HG03432 (cell line): ENCODE results near the gene KRT8.
"Not testable (repeated sequence)": the region's sequence is repeated elsewhere in the genome, so short reads cannot be mapped to it uniquely, and the experiment has no call there.

Source experiments
- ATAC-seq: cut with Tn5 transposase; IDR thresholded peaks from one replicate; pipeline ENCODE4 v1.9.1; 2021; ENCODE audit warnings: mild to moderate bottlenecking, moderate library complexity; ENCODE audit not compliant: unreplicated experiment

KRT8 gene

DNA sequence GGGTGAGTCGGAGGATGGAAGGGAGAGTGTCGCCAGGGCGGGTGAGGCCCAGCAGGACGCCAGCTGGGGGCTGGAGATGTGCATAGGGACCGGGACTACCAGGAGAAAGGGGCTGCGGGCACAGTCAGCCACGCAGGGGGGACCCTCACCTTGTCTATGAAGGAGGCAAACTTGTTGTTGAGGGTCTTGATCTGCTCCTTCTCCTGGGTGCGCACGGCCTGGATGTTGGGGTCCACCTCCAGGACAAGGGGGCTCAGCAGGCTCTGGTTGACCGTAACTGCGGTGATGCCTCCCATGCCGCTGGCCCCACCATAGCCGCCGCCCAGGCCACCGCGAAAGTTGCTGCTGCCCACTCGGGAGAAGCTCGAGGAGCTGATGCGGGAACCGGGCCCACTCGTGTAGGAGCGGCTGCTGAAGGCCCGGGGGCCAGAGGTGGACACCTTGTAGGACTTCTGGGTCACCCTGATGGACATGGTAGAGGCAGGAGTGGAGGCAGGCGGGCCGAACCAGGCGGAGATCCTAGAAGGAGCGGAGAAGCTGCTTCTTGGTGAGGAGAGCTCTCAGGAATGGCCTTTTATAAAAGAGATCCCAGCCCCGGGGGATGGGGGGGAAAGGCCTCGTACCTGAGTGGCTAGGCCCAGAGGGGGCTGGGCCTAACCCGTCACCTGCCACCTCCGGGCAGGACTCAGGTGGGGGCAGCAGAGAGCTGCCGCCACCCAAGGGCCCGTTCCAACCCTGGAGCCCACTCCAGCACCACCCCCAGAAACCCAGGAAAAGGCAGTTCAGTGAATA is at the start of gene KRT8:
TSS of gene KRT8 (minus strand) at position 568 of the 792 bp plus-strand sequence. CDS start at position 473, 95 bp downstream.
- ATAC-seq, result not testable (repeated sequence)

DNA sequence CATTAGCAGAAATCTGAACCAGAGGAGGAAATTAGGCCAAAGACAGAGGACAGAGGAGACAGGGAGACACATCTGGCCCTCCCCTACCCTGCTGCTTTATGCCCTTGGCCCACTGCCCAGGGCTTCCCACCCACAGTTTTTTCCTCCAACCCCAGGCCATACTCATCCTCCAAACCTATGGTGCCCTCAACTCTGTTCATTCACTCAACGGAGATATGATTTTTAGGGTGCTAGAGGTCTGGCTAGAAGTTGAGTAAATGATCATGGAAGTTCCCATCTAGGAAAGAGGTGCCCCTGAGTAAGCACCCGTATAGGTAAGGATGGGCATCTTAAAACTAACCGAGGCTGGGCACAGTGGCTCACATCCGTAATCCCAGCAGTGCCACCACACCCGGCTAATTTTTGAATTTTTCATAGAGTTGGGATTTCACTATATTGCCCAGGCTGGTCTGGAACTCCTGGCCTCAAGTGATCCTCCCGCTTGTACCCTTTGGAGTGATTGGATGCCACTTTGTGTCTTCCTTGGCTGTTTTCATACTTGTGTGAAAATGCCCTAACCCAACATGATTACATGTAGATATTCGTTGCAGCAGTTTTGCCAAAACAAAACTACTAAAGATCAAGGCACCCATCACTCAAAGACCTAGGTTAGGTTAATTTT is 48.4 kb upstream of the KRT8 start:
- ATAC-seq, result no peak

DNA sequence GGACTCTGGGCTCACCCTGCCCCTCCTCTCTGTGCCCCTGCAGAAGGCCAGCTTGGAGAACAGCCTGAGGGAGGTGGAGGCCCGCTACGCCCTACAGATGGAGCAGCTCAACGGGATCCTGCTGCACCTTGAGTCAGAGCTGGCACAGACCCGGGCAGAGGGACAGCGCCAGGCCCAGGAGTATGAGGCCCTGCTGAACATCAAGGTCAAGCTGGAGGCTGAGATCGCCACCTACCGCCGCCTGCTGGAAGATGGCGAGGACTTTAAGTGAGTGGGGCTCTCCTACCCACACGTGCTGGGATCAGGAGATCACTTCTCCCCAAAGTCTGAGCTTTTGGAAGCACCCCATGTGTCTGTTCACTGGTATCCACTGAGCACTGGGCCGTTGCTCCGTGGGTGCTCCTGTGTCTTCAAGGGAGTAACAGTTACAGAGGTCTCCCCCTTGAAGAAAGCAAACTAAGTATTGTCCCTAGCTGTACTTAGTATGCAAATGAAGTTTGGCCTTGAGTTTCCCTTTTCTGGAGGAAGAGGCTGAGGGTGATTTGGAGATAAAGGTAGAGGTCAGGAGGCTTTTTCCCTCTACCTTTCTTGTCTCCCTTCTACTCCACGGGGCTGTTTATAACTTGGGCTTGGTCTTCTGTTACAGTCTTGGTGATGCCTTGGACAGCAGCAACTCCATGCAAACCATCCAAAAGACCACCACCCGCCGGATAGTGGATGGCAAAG is 47.4 kb upstream of the KRT8 start:
- no peak for ATAC-seq

DNA sequence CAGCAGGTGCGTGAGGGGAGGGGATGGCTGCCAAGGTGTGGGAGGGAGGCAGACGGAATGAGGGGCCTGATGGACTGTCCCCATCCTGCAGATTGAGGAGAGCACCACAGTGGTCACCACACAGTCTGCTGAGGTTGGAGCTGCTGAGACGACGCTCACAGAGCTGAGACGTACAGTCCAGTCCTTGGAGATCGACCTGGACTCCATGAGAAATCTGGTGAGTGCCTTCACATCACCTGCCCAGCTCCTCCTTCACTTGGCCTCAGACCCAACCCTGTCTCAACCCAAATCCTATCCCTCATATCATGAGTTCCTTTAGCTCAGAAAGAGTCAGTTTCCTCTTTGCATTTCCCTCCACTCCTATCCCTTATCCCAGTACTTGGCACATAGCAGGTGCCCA is 46.8 kb upstream of the KRT8 start:
- ATAC-seq, result no peak

DNA sequence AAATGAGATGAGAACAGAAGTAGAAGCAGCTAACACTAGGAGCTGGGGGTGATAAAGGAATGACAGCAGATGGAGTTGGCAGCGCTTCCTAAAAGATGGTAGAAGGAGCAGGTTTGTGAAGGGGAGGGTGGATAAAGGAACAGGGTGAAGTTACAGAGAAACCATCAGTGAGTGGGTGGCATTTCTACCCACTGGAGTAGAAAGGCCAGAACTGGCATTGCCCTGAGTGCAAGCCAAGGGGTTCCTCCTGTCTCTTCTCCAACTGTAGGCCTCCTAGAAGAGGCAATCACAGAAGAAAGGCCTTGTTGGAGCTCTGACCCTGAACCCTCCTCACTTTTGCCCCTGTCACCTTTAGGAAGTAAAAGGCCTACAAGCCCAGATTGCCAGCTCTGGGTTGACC is 46.2 kb upstream of the KRT8 start:
- ATAC-seq, result no peak

DNA sequence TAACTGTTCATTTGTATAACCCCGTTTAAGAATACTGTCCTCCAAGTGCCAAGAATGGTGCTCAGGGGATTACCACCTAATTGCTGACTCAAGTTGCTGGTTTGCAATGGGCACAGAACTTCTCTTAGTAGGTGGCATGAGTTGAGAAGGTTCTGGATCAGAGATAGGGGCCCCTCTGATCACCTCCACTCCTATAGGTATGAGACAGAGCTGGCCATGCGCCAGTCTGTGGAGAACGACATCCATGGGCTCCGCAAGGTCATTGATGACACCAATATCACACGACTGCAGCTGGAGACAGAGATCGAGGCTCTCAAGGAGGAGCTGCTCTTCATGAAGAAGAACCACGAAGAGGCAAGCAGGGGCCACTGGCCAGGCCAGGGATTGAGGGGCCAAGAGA is 45.7 kb upstream of the KRT8 start:
- ATAC-seq, result no peak

DNA sequence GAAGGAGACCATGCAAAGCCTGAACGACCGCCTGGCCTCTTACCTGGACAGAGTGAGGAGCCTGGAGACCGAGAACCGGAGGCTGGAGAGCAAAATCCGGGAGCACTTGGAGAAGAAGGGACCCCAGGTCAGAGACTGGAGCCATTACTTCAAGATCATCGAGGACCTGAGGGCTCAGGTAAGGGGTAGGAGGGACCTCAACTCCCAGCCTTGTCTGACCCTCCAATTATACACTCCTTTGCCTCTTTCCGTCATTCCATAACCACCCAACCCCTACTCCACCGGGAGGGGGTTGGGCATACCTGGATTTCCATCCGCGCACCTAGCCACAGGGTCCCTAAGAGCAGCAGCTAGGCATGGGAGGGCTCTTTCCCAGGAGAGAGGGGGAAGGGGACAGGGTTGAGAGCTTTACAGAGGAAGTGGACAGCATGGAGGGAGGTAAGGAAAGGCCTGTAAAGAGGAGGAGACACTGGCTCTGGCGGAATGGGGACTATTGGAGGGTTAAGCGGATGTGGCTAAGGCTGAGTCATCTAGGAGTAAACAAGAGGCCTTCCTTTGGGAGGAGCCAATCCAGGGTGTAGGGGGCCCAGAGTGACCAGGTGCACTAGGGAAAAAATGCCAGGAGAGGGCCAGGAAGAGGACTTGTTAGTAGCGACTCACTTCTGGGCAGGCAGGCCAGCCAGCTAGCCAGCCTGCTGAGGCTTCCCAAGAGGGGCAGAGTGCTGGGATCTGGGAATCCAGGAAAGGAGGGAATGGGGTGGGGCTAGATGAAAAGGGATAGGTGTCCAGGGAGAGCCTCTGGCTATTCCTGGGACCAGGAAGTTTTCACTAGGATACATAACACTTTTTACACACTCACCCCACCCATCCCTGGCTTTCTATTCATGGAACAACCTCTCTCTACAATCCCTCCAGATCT is 44.8 kb upstream of the KRT8 start:
- ATAC-seq, result no peak

DNA sequence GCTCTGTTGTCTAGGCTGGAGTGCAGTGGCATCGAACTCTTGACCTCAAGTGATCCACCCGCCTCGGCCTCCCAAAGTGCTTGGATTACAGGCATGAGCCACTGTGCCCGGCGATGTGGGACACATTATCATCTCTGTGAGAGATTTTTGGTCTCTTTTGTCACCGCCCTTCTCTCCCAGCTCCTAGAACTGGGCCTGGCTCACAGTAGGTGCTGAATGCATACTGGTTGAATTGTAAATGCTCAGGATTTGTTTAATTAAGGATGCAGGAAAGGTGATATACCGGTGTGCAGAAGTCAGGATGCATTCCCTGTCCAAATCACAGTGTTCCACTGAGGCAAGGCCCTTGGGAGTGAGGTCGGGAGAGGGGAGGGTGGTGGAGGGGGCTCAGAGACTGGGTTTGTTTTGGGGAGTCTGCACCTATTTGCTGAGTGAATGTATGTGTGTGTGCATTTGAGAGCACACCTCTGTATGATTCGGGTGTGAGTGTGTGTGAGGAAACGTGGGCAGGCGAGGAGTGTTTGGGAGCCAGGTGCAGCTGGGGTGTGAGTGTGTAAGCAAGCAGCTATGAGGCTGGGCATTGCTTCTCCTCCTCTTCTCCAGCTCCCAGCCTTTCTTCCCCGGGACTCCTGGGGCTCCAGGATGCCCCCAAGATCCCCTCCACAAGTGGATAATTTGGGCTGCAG is 43.0 kb upstream of the KRT8 start:
- no peak for ATAC-seq

DNA sequence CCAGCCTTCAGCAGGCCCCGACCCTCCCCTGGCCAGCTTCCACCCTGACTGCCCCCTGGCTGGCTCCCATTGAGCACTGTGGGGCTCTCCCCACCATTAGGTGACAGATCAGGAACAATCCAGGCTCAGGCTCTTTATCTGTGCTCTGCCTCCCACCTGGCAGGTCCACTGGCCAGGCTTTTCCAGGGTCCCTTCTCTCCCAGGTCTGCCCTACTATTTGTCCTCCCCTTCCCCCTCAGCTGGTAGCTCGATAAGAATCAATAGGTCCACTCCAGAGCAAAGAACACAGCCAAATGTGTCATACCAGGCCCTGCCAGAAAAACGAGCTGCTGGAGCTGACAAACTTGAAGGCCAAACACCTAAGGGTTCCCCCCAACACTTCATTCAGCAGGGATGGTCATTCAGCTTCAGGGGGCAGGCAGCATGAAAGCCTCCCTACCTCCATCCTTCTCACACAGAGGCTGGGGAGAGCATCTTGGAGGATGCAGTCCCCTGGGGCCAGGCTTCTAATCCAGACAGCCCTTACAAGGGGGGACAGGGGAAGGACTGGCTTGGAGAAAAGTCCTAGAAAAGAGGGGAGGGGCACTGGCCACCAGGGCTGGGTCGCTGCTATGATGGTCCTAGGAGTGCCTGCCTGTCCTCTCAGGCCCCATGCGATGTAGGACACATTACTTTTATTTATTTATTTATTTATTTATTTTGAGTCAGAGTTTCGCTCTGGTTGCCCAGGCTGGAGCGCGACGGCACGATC is 42.1 kb upstream of the KRT8 start:
- no peak for ATAC-seq

DNA sequence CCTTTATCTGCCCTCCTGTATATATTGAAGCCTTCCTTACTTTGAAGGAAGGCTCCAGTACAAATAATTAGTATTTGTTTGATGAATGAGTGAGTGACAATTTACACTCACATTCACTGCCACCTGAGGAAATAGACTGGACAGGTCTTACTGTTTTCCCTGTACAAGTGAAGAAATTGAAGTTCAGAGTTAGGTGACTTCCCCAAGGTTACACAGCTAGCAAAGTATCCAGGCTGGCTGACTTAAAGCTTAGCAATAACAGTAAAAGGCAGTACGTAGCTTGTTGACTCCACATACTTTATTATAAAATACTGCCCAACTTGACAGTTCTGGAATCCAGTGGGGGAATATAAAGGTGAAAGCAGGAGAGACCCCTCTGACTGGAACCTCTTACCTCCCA is 41.5 kb upstream of the KRT8 start:
- no peak for ATAC-seq

DNA sequence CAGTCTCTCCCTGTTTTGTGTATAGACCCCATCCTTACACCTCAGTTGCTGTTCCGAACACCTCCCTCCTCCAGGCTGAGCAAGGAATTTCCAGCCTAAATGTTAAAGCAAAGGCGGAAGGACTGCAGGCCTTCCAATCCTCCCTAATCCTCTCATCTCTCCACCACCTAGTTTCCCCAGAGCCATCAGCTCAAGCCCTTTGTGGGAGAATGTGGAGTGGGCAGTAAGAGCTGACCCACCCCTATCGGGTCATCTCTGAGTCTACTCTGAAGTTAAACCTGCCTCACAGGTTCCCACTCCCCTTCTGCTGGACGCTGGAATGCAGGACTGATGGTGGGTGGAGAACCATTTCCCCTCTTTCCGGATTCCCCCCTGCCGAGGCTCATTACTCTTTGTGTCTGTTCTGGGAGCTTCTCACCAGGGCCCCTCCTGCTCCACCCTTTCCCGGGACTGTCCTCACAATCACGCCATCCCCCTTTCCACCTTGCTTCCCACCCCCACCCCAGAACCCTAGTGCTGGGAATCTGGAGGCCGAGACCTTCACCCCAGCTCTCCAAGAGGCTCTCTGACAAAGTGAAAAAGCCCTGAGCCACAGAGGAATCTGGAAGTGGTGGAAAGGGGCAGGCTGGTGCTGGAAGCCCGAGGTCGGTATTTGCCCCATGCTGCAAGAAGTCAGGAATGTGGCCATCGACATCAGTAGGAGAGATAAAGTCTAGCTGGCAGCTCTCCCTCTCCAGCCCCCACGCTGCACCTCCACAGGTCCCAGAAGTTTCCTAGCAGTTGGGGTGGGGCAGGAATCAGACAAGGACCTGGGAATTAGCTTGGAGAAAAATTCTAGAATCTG is 40.7 kb upstream of the KRT8 start:
- no peak for ATAC-seq

DNA sequence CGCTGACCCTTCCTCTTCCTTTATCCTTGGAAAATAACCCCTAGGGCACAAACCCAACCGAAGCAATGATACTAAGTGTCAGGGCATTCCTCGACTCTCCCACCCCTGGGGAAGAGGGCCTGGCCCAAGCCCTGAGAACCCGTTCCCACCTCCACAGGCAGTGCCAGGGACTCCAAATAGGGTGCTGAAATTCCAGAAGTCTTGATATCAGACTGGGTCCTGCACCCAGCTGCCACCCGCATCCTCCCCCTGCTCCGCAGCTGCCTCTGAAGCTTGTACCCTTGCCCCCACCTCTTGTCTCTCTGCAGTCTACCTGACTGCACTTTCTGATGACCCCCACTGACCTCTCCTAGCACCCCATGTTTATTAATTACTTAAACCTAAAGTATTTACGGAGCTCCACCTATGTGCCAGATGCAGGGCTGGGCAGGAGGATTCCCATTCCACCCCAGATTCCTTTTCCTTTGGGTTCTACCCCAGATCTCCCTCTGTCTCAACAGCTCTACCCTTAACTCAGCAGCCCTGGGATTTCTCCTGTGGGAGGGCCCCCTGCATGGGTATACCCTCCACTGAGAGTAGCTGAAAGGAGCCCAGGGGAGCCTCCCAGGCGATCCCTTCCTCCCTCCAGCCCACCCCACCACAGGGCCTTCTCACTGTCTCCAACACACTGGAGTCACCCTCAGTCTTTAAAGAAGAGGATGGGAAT is 40.0 kb upstream of the KRT8 start:
- no peak for ATAC-seq

DNA sequence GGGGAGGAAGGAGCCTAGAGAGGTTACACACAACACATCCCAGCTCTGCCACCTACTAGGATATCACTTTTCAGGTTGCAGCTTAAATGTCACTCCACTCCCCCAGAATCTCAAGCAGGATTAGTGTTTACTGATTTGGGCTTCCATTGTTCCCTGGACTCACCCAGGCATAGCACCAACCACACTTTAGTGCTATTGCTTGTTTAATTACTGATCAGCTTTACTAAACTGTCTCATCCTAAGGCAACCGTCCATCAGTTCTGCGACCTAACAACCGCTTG is 38.0 kb upstream of the KRT8 start:
- no peak for ATAC-seq

DNA sequence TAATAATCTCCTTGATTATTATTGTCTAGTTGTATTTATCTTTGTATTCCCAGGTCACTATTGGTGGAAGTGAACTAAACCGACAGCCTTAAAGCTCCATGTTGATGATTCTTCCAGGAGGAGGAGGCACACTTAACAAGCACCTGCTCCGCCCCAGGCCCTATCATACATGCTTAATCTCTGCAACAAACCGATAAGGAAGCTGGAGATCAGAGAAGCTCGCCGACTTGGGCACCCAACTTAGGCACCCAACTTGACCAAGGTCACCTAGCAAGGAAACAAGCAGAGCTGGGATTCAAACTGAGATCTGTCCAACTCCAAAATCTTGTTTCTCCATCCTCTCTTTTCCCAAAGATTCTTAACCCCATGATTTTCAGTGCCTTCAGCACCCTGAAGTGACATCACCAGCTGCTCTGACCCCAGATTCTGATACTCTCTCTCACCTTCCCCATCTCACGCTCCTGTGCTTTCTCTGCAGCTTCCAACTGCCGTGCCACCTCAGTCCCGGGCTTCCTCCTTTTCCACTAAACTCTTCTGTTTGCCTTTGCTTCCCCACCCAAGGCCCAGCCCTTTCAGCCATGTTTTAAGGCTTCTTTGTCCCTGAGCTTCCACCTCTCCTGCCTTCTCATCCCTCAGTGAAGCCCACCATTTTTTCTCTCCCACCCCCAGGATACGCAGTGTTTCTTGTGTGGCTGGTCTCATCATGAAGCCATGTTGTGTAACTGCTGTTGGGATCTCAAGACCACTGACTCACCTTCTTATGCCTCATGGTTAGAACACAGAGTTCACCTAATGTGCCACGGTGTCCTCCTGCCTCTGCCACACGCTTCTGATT is 37.4 kb upstream of the KRT8 start:
- no peak for ATAC-seq

DNA sequence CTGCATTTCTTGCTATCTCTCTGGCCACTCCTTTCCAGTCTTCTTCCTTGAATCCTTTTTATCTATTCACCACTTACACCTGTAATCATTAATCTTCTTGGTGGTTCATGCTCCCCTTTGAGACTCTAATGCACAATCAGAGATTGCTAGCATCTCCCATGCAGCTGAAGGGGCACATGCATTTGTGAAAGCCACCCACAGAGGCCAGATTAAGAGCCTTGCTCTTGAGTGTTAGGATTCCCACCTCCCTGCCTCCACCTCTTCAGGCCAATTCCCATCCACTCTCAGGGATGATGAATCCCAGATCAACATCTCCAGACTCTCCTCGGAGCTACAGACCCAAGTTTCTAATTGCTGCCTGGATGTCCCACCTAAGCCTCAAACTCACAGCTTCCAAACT is 24.7 kb upstream of the KRT8 start:
- ATAC-seq, result no peak

DNA sequence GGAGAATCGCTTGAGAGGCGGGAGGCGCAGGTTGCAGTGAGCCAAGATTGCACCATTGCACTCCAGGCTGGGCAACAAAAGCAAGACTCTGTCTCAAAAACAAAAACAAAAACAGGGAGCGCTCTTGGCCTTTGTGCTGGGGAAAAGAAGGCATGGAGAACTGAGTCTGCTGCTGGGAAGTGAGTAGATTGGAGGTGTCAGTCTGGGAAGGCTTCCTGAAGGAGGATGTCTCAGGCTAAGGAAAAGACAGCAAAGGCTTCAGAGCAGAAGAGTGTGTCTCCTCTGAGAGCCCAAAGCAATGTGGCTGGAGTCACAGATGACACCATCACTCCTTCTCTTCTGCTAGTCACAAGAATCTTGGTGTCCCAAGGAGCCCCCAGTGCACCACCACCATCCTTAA is 23.1 kb upstream of the KRT8 start:
- ATAC-seq, result no peak

DNA sequence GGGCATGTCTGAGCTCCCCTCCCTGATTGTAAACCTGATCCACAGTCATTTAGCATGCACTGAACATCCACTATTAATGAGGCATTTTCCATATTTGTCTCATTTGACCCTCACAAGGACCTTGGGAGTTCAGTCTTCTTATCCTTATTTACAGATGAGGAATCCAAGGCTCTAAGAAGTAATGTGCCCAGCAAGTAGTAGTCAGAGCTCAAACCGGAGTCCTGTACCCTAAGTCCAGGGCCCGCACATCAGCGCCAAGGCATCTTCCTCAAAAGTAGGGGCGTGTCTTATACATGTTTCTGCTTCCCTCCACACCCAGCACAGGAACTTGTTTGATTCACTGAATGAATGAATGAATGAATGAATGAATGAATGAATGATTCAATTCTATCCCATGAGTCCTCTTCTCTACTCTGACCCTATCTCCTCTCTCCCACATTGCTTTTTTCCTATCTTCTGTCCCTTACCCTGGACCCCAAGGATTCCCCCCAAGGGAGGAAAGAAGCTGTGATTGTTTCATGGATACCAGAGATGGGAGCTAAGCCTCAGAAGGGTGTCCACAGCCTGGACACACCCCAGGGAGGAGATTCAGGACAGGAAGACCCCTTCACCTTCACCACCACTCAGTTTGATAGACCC is 21.8 kb upstream of the KRT8 start:
- ATAC-seq, result no peak
